ENCODE results near the gene KCNS1. TPM values are rescaled to one million over a fixed set of nuclear protein-coding genes. Genes with fewer than 3 reads are reported as not detected.

Gene KCNS1
- total and polyA plus RNA-seq, 11 donors, result 0.07 to 0.38 (median 0.14) TPM; not detected in 8

Other genes starting within 250 kb of the KCNS1 start
- gene YWHAB, start 215.4 kb downstream of the KCNS1 start, total RNA-seq, result 100 to 1,000 TPM in 6 of 9 donors, 10 to 100 TPM in 3; 70.8 to 160 (median 120) TPM
- 100 to 1,000 TPM in 1 of 2 donors, 10 to 100 TPM in 1; 32.2 to 154 TPM for gene YWHAB, start 215.4 kb downstream of the KCNS1 start, polyA plus RNA-seq
- 1 to 10 TPM in 8 of 9 donors, under 1 TPM in 1; 0.58 to 5.9 (median 2.3) TPM for gene PABPC1L, start 191.1 kb downstream of the KCNS1 start, total RNA-seq
- 1 to 10 TPM; 2.8 to 3.1 TPM for gene PABPC1L, start 191.1 kb downstream of the KCNS1 start, polyA plus RNA-seq
- gene TOMM34, start 140.7 kb downstream of the KCNS1 start, total RNA-seq, result 10 to 100 TPM in 6 of 9 donors, 1 to 10 TPM in 3; 6.9 to 15.9 (median 12.7) TPM
- 10 to 100 TPM in 1 of 2 donors, 1 to 10 TPM in 1; 5.4 to 27.4 TPM for gene TOMM34, start 140.7 kb downstream of the KCNS1 start, polyA plus RNA-seq
- gene STK4, start 134.6 kb downstream of the KCNS1 start, total RNA-seq, result 10 to 100 TPM in 2 of 9 donors, 1 to 10 TPM in 7; 8.1 to 25.3 (median 9.5) TPM
- gene STK4, start 134.6 kb downstream of the KCNS1 start, polyA plus RNA-seq, result 1 to 10 TPM; 3.2 to 7.9 TPM
- not detected for gene WFDC5, start 14.0 kb upstream of the KCNS1 start, total RNA-seq
- gene WFDC5, start 14.0 kb upstream of the KCNS1 start, polyA plus RNA-seq, result not detected
- not detected for gene WFDC12, start 23.3 kb upstream of the KCNS1 start, total RNA-seq
- gene WFDC12, start 23.3 kb upstream of the KCNS1 start, polyA plus RNA-seq, result not detected
- gene PI3, start 73.8 kb upstream of the KCNS1 start, total RNA-seq, result under 1 TPM in 2 of 9 donors, not detected in 7; 0.55 to 0.97 TPM
- gene PI3, start 73.8 kb upstream of the KCNS1 start, polyA plus RNA-seq, result under 1 TPM in 1 of 2 donors, not detected in 1; 0.47 TPM
- not detected for gene SEMG1, start 105.9 kb upstream of the KCNS1 start, total RNA-seq
- gene SEMG1, start 105.9 kb upstream of the KCNS1 start, polyA plus RNA-seq, result not detected
- not detected for gene SEMG2, start 120.2 kb upstream of the KCNS1 start, total RNA-seq
- gene SEMG2, start 120.2 kb upstream of the KCNS1 start, polyA plus RNA-seq, result not detected
- gene SLPI, start 153.4 kb upstream of the KCNS1 start, total RNA-seq, result 100 to 1,000 TPM in 1 of 9 donors, 1 to 10 TPM in 3, under 1 TPM in 3, not detected in 2; 0.37 to 187 (median 1.8) TPM
- gene SLPI, start 153.4 kb upstream of the KCNS1 start, polyA plus RNA-seq, result 1 to 10 TPM; 1.1 to 1.5 TPM
- not detected for gene RBPJL, start 205.7 kb upstream of the KCNS1 start, total RNA-seq
- not detected for gene RBPJL, start 205.7 kb upstream of the KCNS1 start, polyA plus RNA-seq
- not detected for gene MATN4, start 207.2 kb upstream of the KCNS1 start, total RNA-seq
- not detected for gene MATN4, start 207.2 kb upstream of the KCNS1 start, polyA plus RNA-seq
- gene SDC4, start 247.3 kb upstream of the KCNS1 start, total RNA-seq, result 100 to 1,000 TPM in 2 of 9 donors, 10 to 100 TPM in 7; 62.1 to 140 (median 94.1) TPM
- gene SDC4, start 247.3 kb upstream of the KCNS1 start, polyA plus RNA-seq, result 100 to 1,000 TPM in 1 of 2 donors, 10 to 100 TPM in 1; 44.3 to 139 TPM

Data from heart left ventricle (tissue), 11 donors.